ENCODE data around the gene HBM.

The HBM gene, protein sequence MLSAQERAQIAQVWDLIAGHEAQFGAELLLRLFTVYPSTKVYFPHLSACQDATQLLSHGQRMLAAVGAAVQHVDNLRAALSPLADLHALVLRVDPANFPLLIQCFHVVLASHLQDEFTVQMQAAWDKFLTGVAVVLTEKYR

GRCh38 chr16:165539-166374 is at the start of gene HBM:
HBM (plus strand) TSS chr16:165978; CDS start chr16:165998, 20 bp downstream.
- TF ChIP-seq CTCF (conservative IDR thresholded peaks at IDR 0.05; ENCODE audit: low read depth, low read length), result no peak
- DNase-seq (ENCODE audit: low read depth), result no peak
- peak within 1 kb of the TSS; percentile 18 for H3K4me3 ChIP-seq (ENCODE audit: low read length)

GRCh38 chr16:116015-116414 is 49.8 kb upstream of the HBM start:
- DNase-seq (ENCODE audit: low read depth), result no peak
- TF ChIP-seq CTCF (conservative IDR thresholded peaks at IDR 0.05; ENCODE audit: low read depth, low read length), result no peak
- no peak overlapping the region for H3K4me3 ChIP-seq (ENCODE audit: low read length)

DNA sequence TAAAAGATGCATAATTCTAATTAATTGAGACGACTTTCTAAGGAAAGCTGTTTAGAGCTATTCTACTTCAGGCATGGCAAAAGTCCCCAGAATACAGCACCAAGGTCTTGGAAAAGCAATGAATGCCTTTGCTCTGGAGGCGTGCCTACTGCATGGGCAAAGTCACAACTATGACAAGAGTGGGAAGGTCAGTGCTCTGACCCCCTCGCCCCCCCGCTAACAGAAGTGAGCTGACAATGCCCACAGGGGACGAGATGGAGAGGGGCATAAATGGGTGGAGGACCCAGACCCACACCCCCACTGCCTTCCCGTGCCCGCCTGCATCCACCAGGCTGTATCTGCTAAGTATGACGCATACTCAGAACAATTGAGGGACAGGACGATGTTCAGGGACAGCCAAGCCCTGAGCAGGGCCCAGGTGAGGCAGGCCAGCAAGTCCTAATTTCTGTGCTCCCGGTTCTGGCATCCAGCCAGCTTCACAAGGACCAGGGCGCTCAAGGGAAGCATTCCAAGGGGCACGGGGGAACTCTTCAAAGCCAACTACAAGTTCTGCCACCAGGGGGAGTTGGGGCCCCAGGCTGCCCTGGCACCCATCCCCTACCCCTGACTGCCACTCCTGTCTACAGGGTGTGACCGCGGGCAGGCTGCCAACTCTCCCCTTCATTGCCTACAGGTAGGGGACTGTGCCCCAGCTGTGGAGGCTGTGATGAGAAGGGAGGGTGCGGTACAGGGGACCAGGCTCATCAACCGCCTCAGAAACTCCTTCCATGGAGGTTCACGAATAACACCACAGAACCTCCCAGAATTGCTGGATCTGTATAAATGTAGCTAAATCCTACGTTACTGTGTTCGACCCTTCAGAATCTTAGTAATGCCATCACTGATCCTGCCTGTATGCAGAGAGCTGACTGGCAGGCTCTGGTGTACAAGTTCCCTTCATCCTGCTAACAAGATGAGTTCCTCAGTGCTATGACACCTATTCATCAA is 48.1 kb upstream of the HBM start:
- peak; percentile 91 for TF ChIP-seq CTCF (conservative IDR thresholded peaks at IDR 0.05; ENCODE audit: low read depth, low read length)
- H3K4me3 ChIP-seq (ENCODE audit: low read length), result no peak overlapping the region
- DNase-seq (ENCODE audit: low read depth), result no peak

DNA sequence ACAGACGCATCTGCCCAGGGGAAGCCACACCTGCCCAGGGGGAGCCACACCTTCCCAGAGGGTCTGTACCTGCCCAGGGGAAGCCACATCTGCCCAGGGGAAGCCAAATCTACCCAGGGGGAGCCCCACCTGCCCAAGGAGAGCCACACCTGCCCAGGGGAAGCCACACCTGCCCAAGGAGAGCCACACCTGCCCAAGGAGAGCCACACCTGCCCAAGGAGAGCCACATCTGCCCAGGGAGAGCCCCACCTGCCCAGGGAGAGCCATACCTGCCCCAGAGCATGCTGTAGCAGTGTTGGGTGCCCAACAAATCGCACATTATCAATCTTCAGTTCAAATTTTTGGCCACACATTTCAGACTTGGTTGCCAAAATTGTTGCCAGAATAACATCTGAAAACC is 46.9 kb upstream of the HBM start:
- TF ChIP-seq CTCF (conservative IDR thresholded peaks at IDR 0.05; ENCODE audit: low read depth, low read length), result no peak
- no peak for DNase-seq (ENCODE audit: low read depth)
- H3K4me3 ChIP-seq (ENCODE audit: low read length), result no peak overlapping the region

DNA sequence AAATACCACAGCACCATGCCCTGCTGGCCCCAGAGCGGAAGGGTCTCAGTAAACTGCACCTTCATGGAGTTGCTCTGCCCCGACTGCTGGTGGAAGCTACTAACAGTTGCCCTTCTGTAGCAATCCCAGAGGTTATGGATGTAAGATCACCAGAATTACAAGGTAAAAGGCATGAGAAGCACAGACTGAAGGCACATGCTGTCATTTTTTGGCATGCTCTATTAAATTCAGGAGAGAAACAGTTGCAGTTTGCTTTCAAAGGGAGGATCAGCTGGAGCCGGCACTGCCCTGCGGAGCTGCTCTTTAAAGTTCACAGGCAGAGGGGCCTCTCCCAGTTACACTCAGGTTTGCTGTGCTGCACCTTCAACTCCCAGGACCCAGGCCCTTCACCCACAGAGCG is 46.5 kb upstream of the HBM start:
- no peak for DNase-seq (ENCODE audit: low read depth)
- no peak for TF ChIP-seq CTCF (conservative IDR thresholded peaks at IDR 0.05; ENCODE audit: low read depth, low read length)
- H3K4me3 ChIP-seq (ENCODE audit: low read length), result no peak overlapping the region

GRCh38 chr16:119835-120491 is 45.8 kb upstream of the HBM start:
- no peak for TF ChIP-seq CTCF (conservative IDR thresholded peaks at IDR 0.05; ENCODE audit: low read depth, low read length)
- DNase-seq (ENCODE audit: low read depth), result no peak

More at GRCh38 chr16:119835-120491, 45.8 kb upstream of the HBM start:
- H3K4me3 ChIP-seq (ENCODE audit: low read length), result no peak overlapping the region

Measured in retinal pigment epithelial cell (primary cell).